ENCODE results near the gene FAM219B. TPM values are rescaled to one million over a fixed set of nuclear protein-coding genes. Genes with fewer than 3 reads are reported as not detected.

FAM219B gene
- total RNA-seq, 1 experiment from 2014 or later: 41.9 TPM

GRCh38 chr15:74878273-74878672 is 28.4 kb downstream of the FAM219B start:
- DNase-seq (ENCODE audit: extremely low read depth, low read depth): no peak

GRCh38 chr15:74873756-74874424 is 32.8 kb downstream of the FAM219B start:
- DNase-seq (ENCODE audit: extremely low read depth, low read depth): peak; percentile 7

GRCh38 chr15:74873036-74873755 is 33.5 kb downstream of the FAM219B start, which contains the start of gene SCAMP2:
Gene SCAMP2, minus strand, starts transcription at chr15:74873365. Its CDS starts 110 bp downstream, at chr15:74873255.
- peak; percentile 93 for DNase-seq (ENCODE audit: extremely low read depth, low read depth)

GRCh38 chr15:74872702-74873035 is 34.0 kb downstream of the FAM219B start:
- DNase-seq (ENCODE audit: extremely low read depth, low read depth): no peak

- no peak for DNase-seq (ENCODE audit: extremely low read depth, low read depth)
Measured at GRCh38 chr15:74870436-74871215, 36.0 kb downstream of the FAM219B start.

- no peak for DNase-seq (ENCODE audit: extremely low read depth, low read depth)
Measured at GRCh38 chr15:74869726-74870407, 36.8 kb downstream of the FAM219B start.

GRCh38 chr15:74869372-74869725 is 37.3 kb downstream of the FAM219B start:
- no peak for DNase-seq (ENCODE audit: extremely low read depth, low read depth)

- no peak for DNase-seq (ENCODE audit: extremely low read depth, low read depth)
Measured at GRCh38 chr15:74868059-74868458, 38.6 kb downstream of the FAM219B start.

- no peak for DNase-seq (ENCODE audit: extremely low read depth, low read depth)
Measured at GRCh38 chr15:74867466-74868038, 39.1 kb downstream of the FAM219B start.

- DNase-seq (ENCODE audit: extremely low read depth, low read depth): no peak
Measured at GRCh38 chr15:74866090-74866489, 40.6 kb downstream of the FAM219B start.

GRCh38 chr15:74865316-74865715 is 41.3 kb downstream of the FAM219B start:
- no peak for DNase-seq (ENCODE audit: extremely low read depth, low read depth)

GRCh38 chr15:74864296-74864695 is 42.4 kb downstream of the FAM219B start:
- DNase-seq (ENCODE audit: extremely low read depth, low read depth): no peak

GRCh38 chr15:74863239-74864056 is 43.2 kb downstream of the FAM219B start:
- no peak for DNase-seq (ENCODE audit: extremely low read depth, low read depth)

GRCh38 chr15:74858369-74858740 is 48.3 kb downstream of the FAM219B start:
- DNase-seq (ENCODE audit: extremely low read depth, low read depth): no peak

- no peak for DNase-seq (ENCODE audit: extremely low read depth, low read depth)
Measured at GRCh38 chr15:74857671-74858368, 48.8 kb downstream of the FAM219B start.

- no peak for DNase-seq (ENCODE audit: extremely low read depth, low read depth)
Measured at GRCh38 chr15:74857082-74857655, 49.5 kb downstream of the FAM219B start.

GRCh38 chr15:74856537-74856936 is 50.1 kb downstream of the FAM219B start:
- no peak for DNase-seq (ENCODE audit: extremely low read depth, low read depth)

- no peak for DNase-seq (ENCODE audit: extremely low read depth, low read depth)
Measured at GRCh38 chr15:74855857-74856256, 50.8 kb downstream of the FAM219B start.

GRCh38 chr15:74854453-74855022 is 52.1 kb downstream of the FAM219B start:
- DNase-seq (ENCODE audit: extremely low read depth, low read depth): no peak

Data from NCI-H460 (cell line).